HG03457 (cell line): Measurements from ENCODE around the gene LCP1.
"Not testable (repeated sequence)": the region's sequence is repeated elsewhere in the genome, so short reads cannot be mapped to it uniquely, and the experiment has no call there.

Experiments used
- ATAC-seq: cut with Tn5 transposase; IDR thresholded peaks from one replicate; pipeline ENCODE4 v1.9.1; 2021; ENCODE audit warnings: moderate number of reproducible peaks; ENCODE audit not compliant: unreplicated experiment

LCP1 gene

DNA sequence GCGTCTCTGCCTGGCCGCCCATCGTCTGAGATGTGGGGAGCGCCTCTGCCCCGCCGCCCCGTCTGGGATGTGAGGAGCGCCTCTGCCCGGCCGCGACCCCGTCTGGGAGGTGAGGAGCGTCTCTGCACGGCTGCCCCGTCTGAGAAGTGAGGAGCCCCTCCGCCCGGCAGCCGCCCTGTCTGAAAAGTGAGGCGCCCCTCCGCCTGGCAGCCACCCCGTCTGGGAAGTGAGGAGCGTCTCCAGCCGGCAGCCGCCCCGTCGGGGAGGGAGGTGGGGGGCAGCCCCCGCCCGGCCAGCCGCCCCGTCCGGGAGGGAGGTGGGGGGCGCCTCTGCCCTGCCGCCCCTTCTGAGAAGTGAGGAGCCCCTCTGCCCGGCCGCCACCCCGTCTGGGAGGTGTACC lies 19.2 kb downstream of the LCP1 start:
- ATAC-seq: not testable (repeated sequence)

DNA sequence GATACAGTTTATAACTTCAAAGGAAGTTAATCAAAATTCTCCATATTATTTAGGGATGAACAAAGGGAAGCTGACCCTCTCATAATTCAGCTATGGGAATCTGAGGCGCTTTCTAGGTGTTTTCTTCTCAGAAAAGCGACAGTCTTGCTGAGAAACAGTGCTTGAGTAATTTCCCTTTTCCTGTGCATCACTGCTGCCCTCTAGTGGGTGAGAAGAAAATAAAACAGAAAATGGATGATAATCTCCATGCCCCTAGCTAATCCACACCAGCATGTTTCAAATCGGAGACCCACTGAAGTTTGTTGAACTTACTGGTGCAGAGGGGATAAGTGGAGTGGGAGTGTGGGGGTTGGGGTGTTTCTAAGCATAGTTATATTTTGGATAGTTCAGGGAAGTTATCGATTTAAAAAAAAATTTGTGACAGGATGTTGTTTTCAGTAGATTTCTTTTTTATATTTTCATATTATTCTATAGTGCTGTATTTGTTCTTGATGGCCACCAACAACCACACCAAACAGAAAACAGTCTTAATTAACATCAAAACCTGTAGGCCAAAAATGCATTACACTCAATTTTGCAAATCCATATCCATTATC lies 21.4 kb downstream of the LCP1 start:
- ATAC-seq: no peak

DNA sequence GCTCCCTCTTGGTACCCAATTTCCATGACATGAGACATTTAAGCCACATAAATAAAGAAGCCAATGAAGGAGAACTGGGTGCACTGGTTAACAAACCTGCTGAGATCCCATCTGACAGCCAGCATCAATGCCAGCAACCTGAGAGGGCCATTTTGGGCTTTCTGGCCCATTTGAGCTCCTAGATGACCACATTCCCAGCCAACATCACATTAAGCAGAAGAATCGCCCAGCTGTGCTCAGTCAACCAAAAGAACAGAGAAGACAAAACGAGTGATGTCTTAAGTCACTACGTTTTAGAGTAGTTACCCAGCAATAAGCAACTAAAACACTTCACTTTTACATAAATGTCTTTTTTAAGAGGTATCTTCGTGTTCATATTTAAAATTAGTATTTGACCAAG lies 21.9 kb downstream of the LCP1 start:
- no peak for ATAC-seq

DNA sequence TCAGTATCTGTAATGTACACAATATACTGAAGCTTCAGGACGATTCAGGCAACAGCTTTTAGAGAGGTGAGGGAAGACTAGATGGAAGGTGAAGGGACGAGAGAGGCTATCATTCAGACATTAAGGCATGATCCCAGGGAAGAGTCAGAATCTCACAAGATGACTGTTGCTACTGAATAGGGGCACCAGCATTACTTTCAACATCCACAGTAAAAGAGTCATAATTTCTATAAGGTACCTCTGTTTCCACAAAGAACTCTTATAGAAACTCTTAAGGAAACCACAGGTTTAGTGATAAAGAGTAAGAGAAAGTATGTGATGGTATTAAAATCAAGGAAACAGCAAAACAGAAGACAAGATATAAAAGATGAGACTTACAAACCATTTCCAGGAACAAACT lies 23.0 kb downstream of the LCP1 start:
- ATAC-seq: no peak

DNA sequence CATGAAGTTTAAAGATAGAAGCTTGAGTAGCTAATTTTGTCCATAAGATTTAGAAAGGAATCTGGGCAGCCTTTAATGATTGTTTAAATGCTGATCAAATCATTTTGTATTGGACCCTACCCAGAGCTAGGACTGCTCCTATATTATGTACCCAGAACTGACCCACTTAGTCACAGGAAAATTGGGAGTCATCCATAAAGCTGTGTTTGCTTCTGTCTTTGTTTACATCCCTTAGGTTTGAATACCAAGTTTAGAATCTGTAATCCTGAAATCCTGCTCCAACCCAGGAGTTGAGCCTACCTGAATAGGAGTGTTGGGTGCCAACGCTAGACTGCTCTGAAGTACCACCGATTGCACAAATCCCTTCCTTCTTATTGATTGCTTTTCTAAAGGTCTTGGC lies 23.8 kb downstream of the LCP1 start:
- ATAC-seq: no peak

DNA sequence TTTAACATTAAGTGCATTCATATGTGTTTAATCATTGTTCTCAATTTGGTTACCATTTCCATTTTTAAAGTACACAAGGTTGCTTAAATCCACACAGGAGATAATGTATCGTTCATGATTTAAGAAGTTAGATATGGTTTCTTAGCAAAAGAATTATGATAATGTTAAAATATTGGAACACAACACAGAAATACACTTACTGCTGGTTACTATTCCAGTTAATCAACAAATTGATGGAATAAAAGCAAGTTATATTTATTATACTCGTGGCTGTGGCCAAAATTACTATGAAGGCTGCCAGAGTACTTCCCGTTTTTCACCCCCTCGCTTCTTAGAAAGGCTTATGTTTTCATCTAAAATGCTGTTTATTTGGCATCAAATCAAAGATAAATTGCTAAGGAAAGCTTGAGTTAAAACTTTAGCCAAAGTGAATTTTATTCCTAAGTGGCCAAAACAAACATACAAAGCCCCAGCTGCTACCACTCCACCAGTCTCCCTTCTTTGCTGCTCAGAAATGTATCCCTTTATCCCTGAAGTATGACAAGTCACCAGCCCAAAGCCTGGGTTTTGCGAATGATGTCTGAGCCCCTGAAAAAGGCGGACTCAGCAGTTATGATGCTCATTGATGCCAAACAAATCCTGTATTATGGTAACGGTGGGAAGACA lies 27.7 kb downstream of the LCP1 start:
- no peak for ATAC-seq

DNA sequence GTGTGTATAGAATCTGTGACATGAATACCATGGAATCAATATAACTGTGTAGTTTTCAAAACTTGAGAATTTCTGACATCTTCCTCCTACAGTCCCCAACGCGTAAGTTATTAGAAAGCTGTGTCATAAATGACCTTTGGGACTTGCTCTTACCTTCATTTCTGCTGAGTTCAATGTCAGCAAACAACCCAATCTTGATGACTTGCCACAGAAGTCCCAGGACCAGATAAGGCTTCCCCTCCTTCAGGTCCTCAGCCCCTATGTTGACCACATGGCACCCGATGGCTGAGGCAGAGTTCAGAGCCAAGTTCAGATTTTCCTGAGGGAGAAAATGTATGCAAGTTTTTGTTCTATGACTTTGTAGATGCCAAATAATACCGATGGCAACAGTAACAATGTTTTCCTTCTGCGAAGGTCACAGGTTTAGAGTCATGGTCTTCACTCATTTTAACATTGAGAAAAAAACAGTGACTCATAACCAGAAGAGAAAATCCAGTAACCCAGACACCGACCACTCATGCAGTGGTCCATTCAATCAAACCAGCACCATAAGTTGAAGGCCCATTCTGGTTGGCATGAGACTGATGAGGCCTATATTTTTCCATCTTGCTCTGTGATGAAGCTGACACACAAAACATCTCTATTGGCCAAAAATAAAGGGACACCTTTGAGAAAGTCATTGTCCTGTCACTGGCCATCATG lies 29.2 kb downstream of the LCP1 start:
- no peak for ATAC-seq

DNA sequence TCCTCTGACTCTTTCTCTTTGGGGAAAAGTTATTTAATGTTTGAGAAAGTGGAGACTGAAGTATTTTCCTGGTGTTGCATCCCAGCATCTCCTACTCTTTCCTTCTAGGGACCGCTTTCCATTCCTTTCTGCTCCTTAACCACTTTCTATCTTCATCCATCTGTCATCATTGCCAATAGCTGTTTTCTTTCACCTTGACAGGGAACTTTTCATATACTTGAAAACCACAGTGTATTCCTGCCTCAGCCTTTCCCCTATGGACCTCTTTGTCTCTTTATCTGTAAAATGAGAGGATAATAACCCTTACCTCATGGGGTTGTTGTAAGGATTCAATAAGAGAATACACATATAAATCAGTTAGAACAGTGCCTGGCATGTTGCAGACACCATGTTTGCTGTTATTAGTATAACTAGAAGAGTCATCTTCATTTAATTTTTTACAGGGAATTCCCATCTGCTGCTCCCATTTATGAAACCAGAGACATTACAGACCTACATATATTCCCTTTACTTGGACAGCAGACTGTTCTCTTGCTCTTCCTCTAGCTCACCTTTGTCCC lies 31.8 kb downstream of the LCP1 start:
- ATAC-seq: no peak

DNA sequence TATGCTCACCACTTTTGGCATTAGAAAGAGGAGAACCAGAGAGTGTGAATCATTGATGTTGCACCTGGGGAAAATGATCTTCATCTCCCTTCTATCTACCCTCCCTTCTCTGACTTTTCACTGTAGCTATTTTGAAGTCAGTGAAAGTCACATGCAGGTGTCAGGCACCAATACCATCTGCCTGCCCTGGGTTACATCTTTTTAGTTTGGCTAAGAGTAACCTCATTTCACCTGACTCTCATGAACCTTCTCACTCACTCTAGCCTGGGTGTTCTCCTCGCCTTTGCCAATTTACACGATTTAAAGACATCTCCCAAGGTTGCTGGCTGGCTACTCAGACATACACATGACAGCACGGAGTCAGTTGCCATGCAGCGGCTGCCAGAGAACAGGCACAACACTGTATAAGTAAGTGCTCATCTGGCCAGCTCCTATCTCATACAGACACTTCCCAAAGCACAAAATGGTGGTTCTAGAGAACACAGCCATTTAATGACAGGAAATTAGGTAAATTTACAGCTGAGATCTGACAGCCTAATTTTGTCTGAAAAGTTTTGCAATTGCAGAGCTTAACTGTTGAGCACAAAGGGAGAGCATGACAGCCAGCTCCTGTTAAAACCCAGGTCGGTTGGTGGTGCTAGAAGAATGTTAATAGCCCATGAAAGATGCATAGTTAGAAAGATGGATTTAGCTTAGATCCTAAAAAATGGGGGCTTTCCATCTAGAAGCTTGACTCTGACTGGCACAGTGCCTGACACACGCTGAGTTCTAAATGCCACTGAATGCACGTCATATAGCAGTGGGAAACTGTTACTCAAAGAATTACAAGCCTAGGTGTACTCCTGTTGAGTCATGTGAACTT lies 32.5 kb downstream of the LCP1 start:
- no peak for ATAC-seq

DNA sequence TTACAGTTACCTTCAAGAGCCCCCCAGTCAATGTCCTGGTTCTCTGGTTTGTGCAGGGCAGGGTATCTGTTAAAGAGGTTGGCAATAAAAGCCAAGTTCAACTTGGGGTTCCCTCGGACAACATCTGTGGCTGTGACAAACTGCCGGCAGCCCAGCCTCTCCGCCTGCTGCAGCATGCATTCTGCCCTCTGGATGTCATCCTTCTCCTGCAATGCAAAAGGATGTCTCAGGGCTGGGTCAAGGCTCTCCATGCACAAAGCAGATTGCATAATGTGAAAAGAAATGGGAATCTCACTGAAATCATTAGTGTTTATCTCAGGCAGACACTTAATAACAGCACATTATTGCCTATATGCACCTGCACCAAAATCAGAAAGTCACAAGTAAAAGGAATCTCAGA lies 35.1 kb downstream of the LCP1 start:
- ATAC-seq: no peak

DNA sequence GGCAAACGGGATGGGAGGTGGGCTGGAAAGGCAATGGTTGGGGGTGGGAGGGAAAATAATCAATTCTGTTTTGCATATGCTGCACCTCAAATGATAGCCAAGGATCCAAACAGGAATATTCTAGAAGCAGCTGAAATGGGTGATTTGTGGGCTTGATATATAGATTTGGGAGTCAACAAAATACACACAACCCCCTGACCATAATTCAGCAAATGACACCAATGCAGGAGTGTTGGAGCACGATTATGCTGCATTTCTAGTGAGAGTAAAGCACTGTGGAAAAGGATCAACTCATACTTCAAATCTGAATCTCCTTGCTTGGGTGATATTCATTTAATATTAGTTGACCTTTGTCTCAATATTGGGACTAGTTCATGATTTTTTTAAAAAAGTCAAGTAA lies 36.0 kb downstream of the LCP1 start:
- no peak for ATAC-seq

DNA sequence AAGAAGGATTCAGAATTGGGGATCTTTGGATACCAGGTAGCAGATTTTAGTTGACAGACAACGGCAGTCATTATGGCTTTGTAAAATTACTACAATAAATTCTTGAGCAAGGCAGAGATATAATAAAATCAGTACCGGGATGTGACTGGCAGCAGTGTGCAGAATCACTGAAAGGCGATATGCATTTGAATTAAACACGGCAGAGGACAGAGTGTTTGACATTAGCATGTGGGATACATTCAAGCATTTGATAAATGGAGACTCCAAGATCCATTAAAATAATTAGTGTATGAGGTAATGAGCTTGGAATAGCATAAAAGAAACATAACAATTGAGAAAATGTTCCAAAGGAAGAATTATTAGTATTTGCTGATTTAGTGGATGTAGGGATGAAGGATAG lies 36.8 kb downstream of the LCP1 start:
- ATAC-seq: no peak

DNA sequence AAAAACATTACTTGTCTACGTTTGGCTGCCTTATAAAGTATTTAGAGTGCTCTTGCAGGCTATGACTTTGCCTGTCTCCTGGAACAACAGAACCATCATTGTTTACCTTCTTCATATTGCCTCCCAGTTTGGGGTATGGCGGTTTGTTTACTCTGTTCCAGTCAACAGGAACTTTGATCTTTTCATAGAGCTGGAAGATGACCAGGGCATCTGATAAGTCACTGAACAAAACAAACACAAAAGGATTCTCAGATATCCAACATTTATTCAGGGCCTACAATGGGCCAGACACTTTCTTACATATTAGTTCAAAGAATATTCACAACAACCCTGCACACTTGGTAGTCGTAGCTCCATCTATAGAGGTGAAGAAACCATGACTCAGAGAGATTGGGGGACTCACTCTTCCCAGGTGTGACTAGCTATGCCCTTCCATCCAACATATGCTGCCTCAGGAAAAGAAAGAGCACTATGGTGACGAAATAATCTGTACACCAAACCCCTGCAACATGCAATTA lies 38.7 kb downstream of the LCP1 start:
- no peak for ATAC-seq

DNA sequence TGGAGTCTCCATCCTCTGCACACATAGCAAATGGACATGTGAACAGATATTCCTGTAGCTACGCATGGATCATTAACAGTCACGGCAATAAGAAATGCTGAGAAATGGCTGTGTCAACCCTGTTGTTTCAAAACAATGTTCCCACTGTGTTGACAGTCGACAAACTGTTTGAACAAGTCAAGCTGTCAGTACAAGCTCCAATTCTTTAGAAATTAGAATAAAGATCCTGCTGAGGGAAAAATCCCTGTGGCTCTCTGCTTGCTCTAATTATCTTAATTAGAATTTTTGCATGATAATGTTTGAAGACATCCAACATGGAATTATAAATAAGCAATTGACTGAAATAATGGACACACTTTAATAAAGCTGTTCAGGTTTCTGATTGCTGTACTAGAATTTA lies 39.2 kb downstream of the LCP1 start:
- ATAC-seq: no peak

DNA sequence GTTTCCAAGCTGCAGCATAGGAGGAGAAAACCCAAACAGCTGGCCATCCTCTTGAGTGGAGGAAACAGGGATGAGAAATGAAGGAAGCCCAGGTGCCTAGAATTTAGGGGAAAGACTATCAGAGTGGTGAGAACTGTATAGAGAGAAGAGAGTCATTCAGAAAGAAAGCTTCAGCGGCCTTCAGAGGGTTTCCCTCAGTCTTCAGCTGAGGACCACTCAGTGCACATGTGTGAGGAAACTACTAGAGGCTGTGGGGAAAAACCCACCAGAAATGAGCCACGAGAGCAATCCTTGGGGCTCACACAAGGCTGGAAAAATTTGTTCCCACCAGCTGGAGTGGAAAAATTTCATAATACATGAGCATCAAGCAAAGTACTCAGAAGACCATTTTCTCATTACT lies 41.9 kb downstream of the LCP1 start:
- ATAC-seq: no peak

DNA sequence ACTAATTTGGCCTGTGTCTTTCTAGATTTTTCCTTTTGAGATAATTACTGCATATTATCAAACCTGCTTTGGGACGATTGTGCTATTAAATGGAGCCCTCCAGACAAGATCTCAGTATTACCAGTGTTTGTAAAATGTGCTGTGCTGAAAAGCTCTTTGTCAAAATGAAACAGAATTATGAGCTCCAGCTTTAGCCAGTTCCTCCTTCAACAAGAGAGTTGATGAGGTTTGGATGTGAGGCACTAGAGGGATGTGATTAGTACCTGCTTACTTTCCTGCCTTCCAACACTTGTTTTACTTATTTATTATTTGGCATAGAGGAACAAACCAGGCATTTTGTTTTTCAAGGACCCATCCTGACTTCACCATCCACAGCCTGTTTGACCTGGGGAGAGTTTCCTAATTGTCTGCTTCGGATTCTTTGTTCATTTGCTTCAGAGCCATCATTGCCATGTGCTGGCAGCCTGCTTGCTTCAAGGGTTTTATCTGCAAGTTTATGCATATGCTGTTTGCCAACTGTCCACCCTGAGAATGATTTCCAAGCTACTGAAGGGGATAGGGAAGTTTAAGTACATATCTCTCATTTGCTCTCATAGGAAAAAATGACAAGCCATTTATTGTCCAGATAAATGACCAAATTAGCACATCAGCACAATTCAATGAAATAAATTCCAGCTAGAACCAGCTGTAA lies 44.2 kb downstream of the LCP1 start:
- ATAC-seq: no peak

DNA sequence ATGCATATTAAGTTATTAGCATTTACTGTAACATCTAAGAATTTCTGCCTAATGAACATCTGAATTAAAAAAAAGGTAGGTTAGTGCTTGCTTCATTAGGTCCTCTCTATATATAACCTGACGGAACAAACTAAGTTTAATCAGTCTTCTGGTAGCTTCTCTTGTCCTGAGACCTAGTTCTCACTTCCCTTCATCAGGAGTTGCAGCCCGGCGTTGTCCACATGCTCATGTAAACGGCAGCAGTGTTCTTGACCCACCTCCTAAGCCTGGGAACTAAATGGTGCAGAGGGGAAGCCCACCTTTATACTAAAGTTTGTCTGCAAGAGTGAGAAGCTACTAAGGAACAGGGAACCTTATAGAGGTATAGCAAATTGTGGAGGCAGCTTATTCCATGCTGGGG lies 45.3 kb downstream of the LCP1 start:
- no peak for ATAC-seq

DNA sequence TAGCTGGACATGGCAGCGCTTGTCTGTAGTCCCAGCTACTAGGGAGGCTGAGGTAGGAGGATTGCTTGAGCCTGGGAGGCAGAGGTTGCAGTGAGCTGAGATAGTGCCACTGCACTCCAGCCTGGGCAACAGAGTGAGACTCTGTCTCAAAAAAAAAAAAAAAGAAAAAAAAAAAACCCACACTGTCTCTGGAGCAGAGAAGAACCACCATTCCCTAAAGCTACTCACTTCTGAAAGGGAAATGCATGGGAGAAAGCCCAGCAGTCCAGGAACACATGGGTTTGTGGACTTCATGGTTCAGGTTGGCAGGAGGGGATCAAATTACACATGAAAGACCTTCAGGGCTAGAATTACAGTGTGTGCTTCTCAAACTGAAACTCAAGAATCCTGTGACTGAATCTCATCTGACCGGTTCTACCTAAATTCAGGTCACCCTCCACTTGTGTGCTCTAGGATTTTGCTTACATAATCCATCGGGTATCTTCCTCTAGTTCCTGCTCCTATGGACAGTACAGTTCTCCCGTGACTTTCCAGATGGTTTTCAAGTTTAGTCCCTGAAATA lies 46.9 kb downstream of the LCP1 start:
- no peak for ATAC-seq

DNA sequence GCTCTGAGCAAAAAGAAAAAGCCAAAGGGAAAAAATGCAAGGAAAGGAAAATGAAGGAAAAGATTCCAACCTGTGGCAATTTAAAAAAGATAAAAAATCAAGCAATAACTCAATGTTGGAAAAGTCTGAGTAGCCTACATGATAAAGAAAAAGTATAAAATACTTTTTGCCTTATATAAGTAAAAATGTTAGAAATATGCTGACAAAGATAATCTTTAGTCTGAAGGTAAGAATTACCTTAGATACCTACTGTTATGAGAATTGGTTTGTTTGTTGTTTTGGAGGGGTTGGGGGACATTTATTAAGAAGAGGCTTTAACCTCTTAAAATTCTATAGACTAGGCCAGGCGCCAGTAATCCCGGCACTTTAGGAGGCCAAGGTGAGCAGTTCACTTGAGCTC lies 47.5 kb downstream of the LCP1 start:
- no peak for ATAC-seq

DNA sequence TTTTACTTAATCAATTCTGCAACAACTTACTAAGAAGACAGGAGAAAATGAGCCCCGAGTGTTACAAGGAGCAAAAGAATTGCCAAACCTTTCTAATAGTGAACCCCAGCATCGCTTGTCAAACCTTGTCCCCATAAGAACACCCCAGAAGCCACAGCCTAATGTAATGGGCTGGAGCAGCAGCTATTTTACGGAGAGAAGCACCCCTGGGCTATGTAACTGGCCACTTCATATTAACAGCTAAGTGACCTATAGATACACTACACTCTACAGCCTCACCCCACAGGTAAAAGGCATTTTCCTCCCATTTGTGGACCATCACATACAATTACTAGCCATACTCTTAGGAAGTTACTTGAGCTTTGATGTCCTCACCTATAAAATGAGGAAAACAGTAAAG lies 49.9 kb downstream of the LCP1 start:
- no peak for ATAC-seq
